HepG2 (cell line): ENCODE results near the gene CUL9. TPM values are rescaled to one million over a fixed set of nuclear protein-coding genes. Genes with fewer than 3 reads are reported as not detected.

ENCODE experiments used
- GATAD1 ChIP-seq: IDR thresholded peaks from 2 replicates; pipeline ENCODE4 v1.6.1; 2016; ENCODE audit warnings: missing genetic modification reagents, missing compliant biosample characterization
- HNRNPL ChIP-seq: fragments of 200-400 bp; formaldehyde crosslinking; IDR thresholded peaks from 2 replicates; pipeline ENCODE4 v1.6.1; 2017; ENCODE audit warnings: mild to moderate bottlenecking, low read depth, low read length
- HOXA3 ChIP-seq: sonication (generic); formaldehyde crosslinking; IDR thresholded peaks from 2 replicates; pipeline ENCODE4 v1.5.0; 2020; ENCODE audit warnings: missing genetic modification reagents
- MTF1 ChIP-seq: sonication (generic); formaldehyde crosslinking; IDR thresholded peaks from 2 replicates; pipeline ENCODE4 v1.5.0; 2020; ENCODE audit warnings: missing genetic modification reagents
- MTF2 ChIP-seq: sonication (generic); formaldehyde crosslinking; IDR thresholded peaks from 2 replicates; pipeline ENCODE4 v1.5.0; 2020; ENCODE audit warnings: missing genetic modification reagents, borderline replicate concordance
- MXD4 ChIP-seq: IDR thresholded peaks from 2 replicates; pipeline ENCODE4 v1.6.1; 2016; ENCODE audit warnings: mild to moderate bottlenecking, missing biosample characterization, missing genetic modification reagents
- NFKB2 ChIP-seq: sonication (generic); formaldehyde crosslinking; IDR thresholded peaks from 2 replicates; pipeline ENCODE4 v1.4.0; 2020; ENCODE audit warnings: missing genetic modification reagents, borderline replicate concordance
- NR3C1 ChIP-seq: sonication (generic); formaldehyde crosslinking; IDR thresholded peaks from 2 replicates; pipeline ENCODE4 v1.4.0; 2020; ENCODE audit warnings: missing genetic modification reagents
- NRL ChIP-seq: sonication (generic); formaldehyde crosslinking; IDR thresholded peaks from 2 replicates; pipeline ENCODE4 v1.5.0; 2020; ENCODE audit warnings: missing genetic modification reagents, mild to moderate bottlenecking, moderate library complexity, borderline replicate concordance
- PTBP1 ChIP-seq: fragments of 200-400 bp; formaldehyde crosslinking; IDR thresholded peaks from 2 replicates; pipeline ENCODE4 v1.6.1; 2018; ENCODE audit warnings: low read length, low read depth; ENCODE audit not compliant: poor library complexity, severe bottlenecking
- RELA ChIP-seq: sonication (generic); formaldehyde crosslinking; IDR thresholded peaks from 2 replicates; pipeline ENCODE4 v1.4.0; 2020; ENCODE audit warnings: missing genetic modification reagents
- ZNF282 ChIP-seq: fragments of 450-650 bp; IDR thresholded peaks from 2 replicates; pipeline ENCODE4 v1.6.1; 2018; ENCODE audit not compliant: partially characterized antibody
- ZNF446 ChIP-seq: sonication (generic); formaldehyde crosslinking; IDR thresholded peaks from 2 replicates; pipeline ENCODE4 v1.5.0; 2020; ENCODE audit warnings: mild to moderate bottlenecking, missing genetic modification reagents
- ZNF562 ChIP-seq: sonication (generic); formaldehyde crosslinking; IDR thresholded peaks from 2 replicates; pipeline ENCODE4 v1.8.0; 2022; ENCODE audit warnings: missing genetic modification reagents, borderline replicate concordance
- ZNF720 ChIP-seq: sonication (generic); formaldehyde crosslinking; IDR thresholded peaks from 2 replicates; pipeline ENCODE4 v1.4.0; 2020; ENCODE audit warnings: missing genetic modification reagents
- ZNF788 ChIP-seq: sonication (generic); formaldehyde crosslinking; IDR thresholded peaks from 2 replicates; pipeline ENCODE4 v1.5.0; 2020; ENCODE audit warnings: mild to moderate bottlenecking, missing genetic modification reagents, borderline replicate concordance
- ZNF883 ChIP-seq: sonication (generic); formaldehyde crosslinking; IDR thresholded peaks from 2 replicates; pipeline ENCODE4 v1.5.1; 2020; ENCODE audit warnings: mild to moderate bottlenecking, missing genetic modification reagents; ENCODE audit errors: not compliant biosample characterization
- ZSCAN25 ChIP-seq: sonication (generic); formaldehyde crosslinking; IDR thresholded peaks from 2 replicates; pipeline ENCODE4 v1.8.0; 2022; ENCODE audit warnings: mild to moderate bottlenecking, missing genetic modification reagents
- polyA plus RNA-seq, 8 experiments: library from polyadenylated mRNA; depleted of rRNA in 3 of 8; stranded (reverse) in 7 of 8; unstranded in 1 of 8; fragments of >200 nt; fragmentation: Illumina TruSeq in 4 of 8; extraction: Trizol in 4 of 8; gene quantifications; 2 replicates each; pipeline versions ENCODE4 v1.2.1 to v1.2.3, GENCODE V29; 2011 to 2016; ENCODE audit warnings: low read depth in 4 of 8, missing spikeins in 1 of 8, mixed read lengths in 1 of 8; ENCODE audit not compliant: insufficient read depth in 1 of 8
- total RNA-seq, 5 experiments: library from RNA; depleted of rRNA; stranded (reverse); fragments of >200 nt; fragmentation: Illumina TruSeq; extraction: Trizol; gene quantifications; 2 replicates each; pipeline ENCODE4 v1.2.3, GENCODE V29; 2016; ENCODE audit warnings: low read depth in 1 of 5
- TF ChIP-seq, protein P1 (sequence below): IDR thresholded peaks from 2 replicates; pipeline ENCODE4 v1.4.0; 2020; ENCODE audit warnings: mild to moderate bottlenecking, missing genetic modification reagents
- TF ChIP-seq, protein P2 (sequence below): IDR thresholded peaks from 2 replicates; pipeline ENCODE4 v1.6.1; 2012; ENCODE audit warnings: inconsistent platforms
- TF ChIP-seq, protein P3 (sequence below): sonication (generic); formaldehyde crosslinking; IDR thresholded peaks from 2 replicates; pipeline ENCODE4 v1.5.0; 2020; ENCODE audit warnings: mild to moderate bottlenecking, missing genetic modification reagents
- TF ChIP-seq, protein P4 (sequence below): sonication (generic); formaldehyde crosslinking; IDR thresholded peaks from 2 replicates; pipeline ENCODE4 v1.4.0; 2020; ENCODE audit warnings: missing genetic modification reagents, borderline replicate concordance

The CUL9 gene
- total and polyA plus RNA-seq, 2 of the 13 experiments (the other 11 are each of a cell fraction or from before 2014, with no cell fraction given): 11.4 to 13.7 TPM

DNA sequence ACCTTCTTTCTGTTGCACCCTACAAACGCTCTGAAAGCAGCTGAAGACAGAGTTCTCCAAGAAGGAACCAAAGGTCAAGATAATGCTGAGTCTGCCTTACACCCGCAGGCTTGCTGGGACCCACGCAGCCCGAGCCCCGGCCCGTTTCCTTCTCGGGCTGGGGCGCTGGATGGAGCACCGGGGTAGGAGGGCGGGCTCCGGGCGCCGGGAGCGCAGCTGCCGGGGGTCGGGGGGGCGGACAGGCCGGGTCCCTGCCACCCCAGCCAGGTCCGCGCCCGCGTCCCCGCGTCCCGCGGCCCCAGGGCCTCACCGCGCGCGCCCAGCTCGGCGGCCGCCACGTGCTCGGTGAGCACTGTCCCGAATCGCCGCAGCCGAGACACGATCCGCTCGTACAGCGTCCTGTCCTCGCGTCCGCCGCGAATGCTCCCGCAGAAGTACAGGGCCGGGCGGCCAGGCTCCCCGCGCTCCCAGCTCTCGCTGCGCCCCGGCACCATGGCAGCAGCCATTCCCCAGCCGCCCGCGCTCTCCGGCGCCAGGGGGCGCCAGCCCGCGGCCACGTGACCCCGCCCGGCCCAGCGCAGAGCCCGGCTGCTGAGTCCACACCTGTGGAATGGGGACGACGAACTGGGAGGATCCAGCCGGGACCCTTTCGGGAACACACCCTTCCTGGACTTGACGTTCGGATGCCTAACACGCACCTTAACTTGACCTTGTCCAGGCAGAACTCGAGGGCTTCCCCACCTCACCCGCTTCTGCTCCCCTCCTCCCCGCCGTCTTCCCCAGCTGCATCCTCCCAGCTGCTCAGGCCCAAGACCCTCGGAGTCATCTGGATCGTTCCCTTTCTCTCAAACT is 47.2 kb downstream of the CUL9 start, which contains the start of gene DNPH1 (continued):
- TF ChIP-seq, protein P1, sequence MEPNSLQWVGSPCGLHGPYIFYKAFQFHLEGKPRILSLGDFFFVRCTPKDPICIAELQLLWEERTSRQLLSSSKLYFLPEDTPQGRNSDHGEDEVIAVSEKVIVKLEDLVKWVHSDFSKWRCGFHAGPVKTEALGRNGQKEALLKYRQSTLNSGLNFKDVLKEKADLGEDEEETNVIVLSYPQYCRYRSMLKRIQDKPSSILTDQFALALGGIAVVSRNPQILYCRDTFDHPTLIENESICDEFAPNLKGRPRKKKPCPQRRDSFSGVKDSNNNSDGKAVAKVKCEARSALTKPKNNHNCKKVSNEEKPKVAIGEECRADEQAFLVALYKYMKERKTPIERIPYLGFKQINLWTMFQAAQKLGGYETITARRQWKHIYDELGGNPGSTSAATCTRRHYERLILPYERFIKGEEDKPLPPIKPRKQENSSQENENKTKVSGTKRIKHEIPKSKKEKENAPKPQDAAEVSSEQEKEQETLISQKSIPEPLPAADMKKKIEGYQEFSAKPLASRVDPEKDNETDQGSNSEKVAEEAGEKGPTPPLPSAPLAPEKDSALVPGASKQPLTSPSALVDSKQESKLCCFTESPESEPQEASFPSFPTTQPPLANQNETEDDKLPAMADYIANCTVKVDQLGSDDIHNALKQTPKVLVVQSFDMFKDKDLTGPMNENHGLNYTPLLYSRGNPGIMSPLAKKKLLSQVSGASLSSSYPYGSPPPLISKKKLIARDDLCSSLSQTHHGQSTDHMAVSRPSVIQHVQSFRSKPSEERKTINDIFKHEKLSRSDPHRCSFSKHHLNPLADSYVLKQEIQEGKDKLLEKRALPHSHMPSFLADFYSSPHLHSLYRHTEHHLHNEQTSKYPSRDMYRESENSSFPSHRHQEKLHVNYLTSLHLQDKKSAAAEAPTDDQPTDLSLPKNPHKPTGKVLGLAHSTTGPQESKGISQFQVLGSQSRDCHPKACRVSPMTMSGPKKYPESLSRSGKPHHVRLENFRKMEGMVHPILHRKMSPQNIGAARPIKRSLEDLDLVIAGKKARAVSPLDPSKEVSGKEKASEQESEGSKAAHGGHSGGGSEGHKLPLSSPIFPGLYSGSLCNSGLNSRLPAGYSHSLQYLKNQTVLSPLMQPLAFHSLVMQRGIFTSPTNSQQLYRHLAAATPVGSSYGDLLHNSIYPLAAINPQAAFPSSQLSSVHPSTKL (CRISPR knock-in tag): peak; percentile 33; the same call in 1 of the 2 replicates
- TF ChIP-seq MXD4 (CRISPR knock-in tag) (peak; percentile 93), ZNF446 (CRISPR knock-in tag) (peak; percentile 97), ZNF788 (CRISPR knock-in tag) (peak; percentile 68; the same call in 1 of the 2 replicates), ZNF562 (no peak), MTF1 (no peak), RELA (CRISPR knock-in tag) (no peak; the same call in 1 of the 2 replicates), NFKB2 (CRISPR knock-in tag) (peak; percentile 96; the same call in 1 of the 2 replicates), MTF2 (CRISPR knock-in tag) (no peak; the same call in 1 of the 2 replicates), HNRNPL (no peak), HOXA3 (CRISPR knock-in tag) (peak; percentile 88), NRL (CRISPR knock-in tag) (peak; percentile 69; the same call in 1 of the 2 replicates), NR3C1 (CRISPR knock-in tag) (no peak), ZNF883 (peak; percentile 26), ZSCAN25 (CRISPR knock-in tag) (peak; percentile 73; the same call in 1 of the 2 replicates), PTBP1 (peak; percentile 69), ZNF282 (no peak), ZNF720 (CRISPR knock-in tag) (0 out of 2 replicates have a peak, but pooled peaks have one; percentile 21), GATAD1 (CRISPR knock-in tag) (peak; percentile 39; the same call in 1 of the 2 replicates)
- TF ChIP-seq, protein P2, sequence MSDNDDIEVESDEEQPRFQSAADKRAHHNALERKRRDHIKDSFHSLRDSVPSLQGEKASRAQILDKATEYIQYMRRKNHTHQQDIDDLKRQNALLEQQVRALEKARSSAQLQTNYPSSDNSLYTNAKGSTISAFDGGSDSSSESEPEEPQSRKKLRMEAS: peak; percentile 96
- TF ChIP-seq, protein P3, sequence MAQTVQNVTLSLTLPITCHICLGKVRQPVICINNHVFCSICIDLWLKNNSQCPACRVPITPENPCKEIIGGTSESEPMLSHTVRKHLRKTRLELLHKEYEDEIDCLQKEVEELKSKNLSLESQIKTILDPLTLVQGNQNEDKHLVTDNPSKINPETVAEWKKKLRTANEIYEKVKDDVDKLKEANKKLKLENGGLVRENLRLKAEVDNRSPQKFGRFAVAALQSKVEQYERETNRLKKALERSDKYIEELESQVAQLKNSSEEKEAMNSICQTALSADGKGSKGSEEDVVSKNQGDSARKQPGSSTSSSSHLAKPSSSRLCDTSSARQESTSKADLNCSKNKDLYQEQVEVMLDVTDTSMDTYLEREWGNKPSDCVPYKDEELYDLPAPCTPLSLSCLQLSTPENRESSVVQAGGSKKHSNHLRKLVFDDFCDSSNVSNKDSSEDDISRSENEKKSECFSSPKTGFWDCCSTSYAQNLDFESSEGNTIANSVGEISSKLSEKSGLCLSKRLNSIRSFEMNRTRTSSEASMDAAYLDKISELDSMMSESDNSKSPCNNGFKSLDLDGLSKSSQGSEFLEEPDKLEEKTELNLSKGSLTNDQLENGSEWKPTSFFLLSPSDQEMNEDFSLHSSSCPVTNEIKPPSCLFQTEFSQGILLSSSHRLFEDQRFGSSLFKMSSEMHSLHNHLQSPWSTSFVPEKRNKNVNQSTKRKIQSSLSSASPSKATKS: no peak; the same call in 1 of the 2 replicates
- TF ChIP-seq, protein P4, sequence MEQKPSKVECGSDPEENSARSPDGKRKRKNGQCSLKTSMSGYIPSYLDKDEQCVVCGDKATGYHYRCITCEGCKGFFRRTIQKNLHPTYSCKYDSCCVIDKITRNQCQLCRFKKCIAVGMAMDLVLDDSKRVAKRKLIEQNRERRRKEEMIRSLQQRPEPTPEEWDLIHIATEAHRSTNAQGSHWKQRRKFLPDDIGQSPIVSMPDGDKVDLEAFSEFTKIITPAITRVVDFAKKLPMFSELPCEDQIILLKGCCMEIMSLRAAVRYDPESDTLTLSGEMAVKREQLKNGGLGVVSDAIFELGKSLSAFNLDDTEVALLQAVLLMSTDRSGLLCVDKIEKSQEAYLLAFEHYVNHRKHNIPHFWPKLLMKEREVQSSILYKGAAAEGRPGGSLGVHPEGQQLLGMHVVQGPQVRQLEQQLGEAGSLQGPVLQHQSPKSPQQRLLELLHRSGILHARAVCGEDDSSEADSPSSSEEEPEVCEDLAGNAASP (CRISPR knock-in tag): peak; percentile 64; the same call in 1 of the 2 replicates
